K562 (cell line): Measurements from ENCODE around the gene PNPLA7. TPM values are rescaled to one million over a fixed set of nuclear protein-coding genes. Genes with fewer than 3 reads are reported as not detected.
A peak's percentile ranks its signal among the peaks of the same experiment; 100 is the strongest.

Source experiments
- CREB3 ChIP-seq: fragments of 450-650 bp; conservative IDR thresholded peaks from 2 replicates; pipeline ENCODE4 v1.6.1; 2016; ENCODE audit warnings: missing genetic modification characterization, low read depth, mild to moderate bottlenecking, missing compliant biosample characterization, moderate library complexity
- MGA ChIP-seq: fragments of 450-650 bp; IDR thresholded peaks from 2 replicates; pipeline ENCODE4 v1.6.1; 2016; ENCODE audit warnings: mild to moderate bottlenecking, moderate library complexity
- TAF9B ChIP-seq: fragments of 450-650 bp; IDR thresholded peaks from 2 replicates; pipeline ENCODE4 v1.6.1; 2018; ENCODE audit warnings: mild to moderate bottlenecking; ENCODE audit not compliant: partially characterized antibody
- XRCC4 ChIP-seq: IDR thresholded peaks from one replicate; pipeline ENCODE4 v1.6.1; 2011; ENCODE audit not compliant: insufficient read depth, insufficient read length; ENCODE audit errors: extremely low read depth
- polyA plus RNA-seq, 8 experiments: library from polyadenylated mRNA; depleted of rRNA in 4 of 8; stranded (reverse) in 5 of 8; unstranded in 3 of 8; fragments of >200 nt; fragmentation: Nextera tagmentation in 2 of 8; fragmentation: Illumina TruSeq in 1 of 8; extraction: Ambion mirVana in 2 of 8; extraction: Trizol in 1 of 8; gene quantifications; 2 replicates each; pipeline versions ENCODE4 v1.2.1 to v1.2.3, GENCODE V29; 2011 to 2014; ENCODE audit warnings: inconsistent platforms in 1 of 8, missing spikeins in 1 of 8
- total RNA-seq, 7 experiments: library from RNA; depleted of rRNA in 6 of 7; stranded (reverse); fragments of >200 nt in 6 of 7; fragmentation: Illumina TruSeq in 2 of 7; extraction: Trizol in 2 of 7; gene quantifications; 2 replicates each; pipeline versions ENCODE4 v1.2.1 to v1.2.3, GENCODE V29; 2011 to 2021; ENCODE audit warnings: low replicate concordance in 1 of 7

The PNPLA7 gene
- total and polyA plus RNA-seq, 9 of the 15 experiments (the other 6 are each of a cell fraction or from before 2014, with no cell fraction given) = 0.01 to 0.85 (median 0.19) TPM; not detected in 1

GRCh38 chr9:137534256-137535119 is 15.7 kb downstream of the PNPLA7 start (continued):
- TF ChIP-seq CREB3 (tag) (no peak), XRCC4 (no peak), TAF9B (peak; percentile 40), MGA (peak; percentile 85)
